Panc1 (cell line): ENCODE measurements around the gene THUMPD3. TPM values are rescaled to one million over a fixed set of nuclear protein-coding genes. Genes with fewer than 3 reads are reported as not detected.

Source experiments
- ATAC-seq: fragments of 200-7000 bp; cut with Tn5 transposase; 2 replicates; pipeline ENCODE4 v1.9.1; 2020; ENCODE audit warnings: mild to moderate bottlenecking, moderate library complexity
- BruUV-seq: library from RNA; stranded (reverse); fragments of 400-500 nt; replicated peaks from 2 replicates; lab custom pipeline; 2021; lab: Mats Ljungman, UMichigan
- CTCF ChIA-PET: fragments of 300-600 bp; sonication (Branson Sonifier 250); formaldehyde crosslinking; loops from one replicate; lab custom pipeline; 2022; ENCODE audit warnings: antibody characterized with exemption; lab: Charles Lee
- POLR2A ChIA-PET: fragments of 300-600 bp; sonication (Branson Sonifier 250); formaldehyde crosslinking; loops from one replicate; lab custom pipeline; 2022; ENCODE audit warnings: antibody characterized with exemption; lab: Charles Lee
- DNase-seq: peaks from one replicate; pipeline ENCODE4 v3.0.0-alpha.2; 2010; ENCODE audit warnings: low read depth, low spot score
- H3K27ac ChIP-seq: 2 replicates; pipeline ENCODE4 v1.5.1; 2011; ENCODE audit warnings: mild to moderate bottlenecking, low read length, inconsistent platforms
- H3K27me3 ChIP-seq: fragments of 200-500 bp; sonication (Bioruptor generic); 2 replicates; pipeline ENCODE4 v1.6.0; 2014; ENCODE audit warnings: low read length, inconsistent platforms; ENCODE audit not compliant: control insufficient read depth, insufficient read depth
- H3K36me3 ChIP-seq: fragments of 200-500 bp; sonication (Bioruptor generic); 2 replicates; pipeline ENCODE4 v1.5.1; 2014; ENCODE audit warnings: inconsistent platforms, mild to moderate bottlenecking, low read length, moderate library complexity; ENCODE audit not compliant: control insufficient read depth, insufficient read depth
- H3K4me1 ChIP-seq: 2 replicates; pipeline ENCODE4 v1.5.1; 2011; ENCODE audit warnings: inconsistent platforms, mild to moderate bottlenecking, low read length, moderate library complexity; ENCODE audit not compliant: control insufficient read depth, insufficient read depth
- H3K4me3 ChIP-seq, 2 experiments: 2 replicates each; pipeline ENCODE4 v1.5.1; 2011 to 2012; ENCODE audit warnings: low read depth in 2 of 2, low read length in 2 of 2, mild to moderate bottlenecking in 2 of 2, inconsistent platforms in 1 of 2, moderate library complexity in 1 of 2
- H3K9me3 ChIP-seq: fragments of 200-500 bp; sonication (Bioruptor generic); 2 replicates; pipeline ENCODE4 v1.5.1; 2014; ENCODE audit warnings: low read depth, mild to moderate bottlenecking, inconsistent platforms, low read length, moderate library complexity; ENCODE audit not compliant: control insufficient read depth, insufficient read depth
- CTCF ChIP-seq: fragments of 450-650 bp; IDR thresholded peaks from 2 replicates; pipeline ENCODE4 v1.5.1; 2017; ENCODE audit warnings: mild to moderate bottlenecking
- POLR2AphosphoS5 ChIP-seq: IDR thresholded peaks from 2 replicates; pipeline ENCODE4 v1.6.1; 2012; ENCODE audit warnings: mild to moderate bottlenecking, low read depth, low read length, moderate library complexity
- REST ChIP-seq, 2 experiments: IDR thresholded peaks; 2 replicates each; pipeline ENCODE4 v1.6.1; 2011 to 2012; ENCODE audit warnings: low read depth in 2 of 2, control low read depth in 1 of 2, low read length in 1 of 2, mild to moderate bottlenecking in 1 of 2, moderate library complexity in 1 of 2; ENCODE audit not compliant: insufficient read depth in 1 of 2
- SIN3A ChIP-seq: IDR thresholded peaks from 2 replicates; pipeline ENCODE4 v1.6.1; 2012; ENCODE audit warnings: low read depth, mild to moderate bottlenecking, low read length, moderate library complexity, borderline replicate concordance; ENCODE audit not compliant: insufficient read depth
- TCF7L2 ChIP-seq: IDR thresholded peaks from 2 replicates; pipeline ENCODE4 v1.6.1; 2011; ENCODE audit warnings: mild to moderate bottlenecking, low read depth, low read length, inconsistent platforms
- in situ Hi-C: cut with HindIII; loops from 2 replicates; pipeline ENCODE4 v1.10.0; 2016; ENCODE audit warnings: low sequenced_read_pairs, low pct_unique_long_range_greater_than_20kb
- intact Hi-C: fragments of 100-400 bp; cut with micrococcal nuclease; formaldehyde crosslinking; loops from one replicate; pipeline ENCODE4 v1.10.0; 2022; ENCODE audit not compliant: unreplicated experiment
- total RNA-seq: library from RNA; stranded (reverse); gene quantifications from one replicate; pipeline ENCODE4 v1.2.1, GENCODE V29; 2021; ENCODE audit not compliant: unreplicated experiment

THUMPD3 gene
- total RNA-seq, 1 experiment from 2014 or later = 43.5 TPM

GRCh38 chr3:9324944-9325343 is 37.9 kb upstream of the THUMPD3 start:
- H3K4me3 ChIP-seq = no peak overlapping the region
- H3K27me3 ChIP-seq = no peaks in the 10 kb centered on the region
- BruUV-seq = no TSS peak
- ATAC-seq (no peak), DNase-seq (no peak)
- CTCF ChIA-PET = no interaction called here
- in situ Hi-C loops = no loop called here
- no peak for TF ChIP-seq SIN3A
- no peak for TF ChIP-seq TCF7L2
- TF ChIP-seq CTCF = no peak
- TF ChIP-seq POLR2AphosphoS5 = no peak
- no peak for TF ChIP-seq REST (IDR thresholded peaks at IDR 0.05; ENCODE audit: insufficient read depth in 1 of 2, low read depth in 2 of 2, low read length in 1 of 2)
- H3K9me3 ChIP-seq = peaks cover 10% of the 10 kb centered on the region; the same call in 1 of the 2 replicates
- intact Hi-C loops = no loop called here
- H3K27ac ChIP-seq = no peak overlapping the region
- POLR2A ChIA-PET = no interaction called here
- H3K4me1 ChIP-seq = no peaks in the 10 kb centered on the region
- no peaks in the 10 kb centered on the region for H3K36me3 ChIP-seq

GRCh38 chr3:9327578-9327977 is 35.3 kb upstream of the THUMPD3 start:
- BruUV-seq = no TSS peak
- TF ChIP-seq CTCF (no peak), POLR2AphosphoS5 (no peak), TCF7L2 (no peak), SIN3A (no peak), REST (IDR thresholded peaks at IDR 0.05; ENCODE audit: insufficient read depth in 1 of 2, low read depth in 2 of 2, low read length in 1 of 2) (no peak)
- CTCF ChIA-PET = no interaction called here
- H3K27ac ChIP-seq = no peak overlapping the region
- intact Hi-C loops (no loop called here), in situ Hi-C loops (no loop called here)
- DNase-seq = no peak
- H3K27me3 ChIP-seq = no peaks in the 10 kb centered on the region
- no peak overlapping the region for H3K4me3 ChIP-seq
- H3K4me1 ChIP-seq = no peaks in the 10 kb centered on the region
- H3K36me3 ChIP-seq = no peaks in the 10 kb centered on the region
- H3K9me3 ChIP-seq = peaks cover 10% of the 10 kb centered on the region; the same call in 1 of the 2 replicates
- POLR2A ChIA-PET = no interaction called here
- no peak for ATAC-seq
